UCSD-AML1 (cell line): ENCODE data around the gene GRM8.
"Not testable (repeated sequence)": the region's sequence is repeated elsewhere in the genome, so short reads cannot be mapped to it uniquely, and the experiment has no call there.

Experiments
- DNase-seq: peaks from one replicate; lab custom pipeline; 2025; ENCODE audit not compliant: unreplicated experiment; lab: John Stamatoyannopoulos, UW

GRM8 gene

GRCh38 chr7:126931581-126931980 is 321.2 kb downstream of the GRM8 start:
- no peak for DNase-seq

GRCh38 chr7:126930166-126930565 is 322.6 kb downstream of the GRM8 start:
- DNase-seq = no peak

GRCh38 chr7:126924477-126924876 is 328.3 kb downstream of the GRM8 start:
- no peak for DNase-seq

GRCh38 chr7:126911627-126912026 is 341.1 kb downstream of the GRM8 start:
- DNase-seq = not testable (repeated sequence)

GRCh38 chr7:126908564-126908963 is 344.2 kb downstream of the GRM8 start:
- not testable (repeated sequence) for DNase-seq

GRCh38 chr7:126907657-126908056 is 345.1 kb downstream of the GRM8 start:
- not testable (repeated sequence) for DNase-seq

- not testable (repeated sequence) for DNase-seq
These were observed 347.5 kb downstream of the GRM8 start for GRCh38 chr7:126905255-126905654.

GRCh38 chr7:126901041-126901765 is 351.5 kb downstream of the GRM8 start:
- DNase-seq = not testable (repeated sequence)

GRCh38 chr7:126887980-126888379 is 364.8 kb downstream of the GRM8 start:
- not testable (repeated sequence) for DNase-seq

- not testable (repeated sequence) for DNase-seq
These were observed 365.2 kb downstream of the GRM8 start for GRCh38 chr7:126887560-126887959.

- not testable (repeated sequence) for DNase-seq
These were observed 370.0 kb downstream of the GRM8 start for GRCh38 chr7:126882730-126883129.

GRCh38 chr7:126881908-126882307 is 370.8 kb downstream of the GRM8 start:
- not testable (repeated sequence) for DNase-seq

GRCh38 chr7:126881315-126881714 is 371.4 kb downstream of the GRM8 start:
- DNase-seq = no peak

GRCh38 chr7:126876536-126876935 is 376.2 kb downstream of the GRM8 start:
- not testable (repeated sequence) for DNase-seq

- no peak for DNase-seq
These were observed 395.9 kb downstream of the GRM8 start for GRCh38 chr7:126856691-126857291.

GRCh38 chr7:126845331-126845730 is 407.4 kb downstream of the GRM8 start:
- no peak for DNase-seq

GRCh38 chr7:126843883-126844282 is 408.9 kb downstream of the GRM8 start:
- DNase-seq = no peak

- DNase-seq = no peak
These were observed 409.4 kb downstream of the GRM8 start for GRCh38 chr7:126843336-126843735.

- DNase-seq = no peak
These were observed 410.3 kb downstream of the GRM8 start for GRCh38 chr7:126842451-126842850.

- DNase-seq = no peak
These were observed 411.9 kb downstream of the GRM8 start for GRCh38 chr7:126840869-126841268.

- DNase-seq = no peak
These were observed 413.1 kb downstream of the GRM8 start for GRCh38 chr7:126839624-126840023.

GRCh38 chr7:126838194-126838593 is 414.5 kb downstream of the GRM8 start:
- DNase-seq = no peak

- DNase-seq = not testable (repeated sequence)
These were observed 421.5 kb downstream of the GRM8 start for GRCh38 chr7:126831241-126831640.
